ES-I3 (cell line): Measurements from ENCODE around the gene CACNA1A.
"Not testable (repeated sequence)": the region's sequence is repeated elsewhere in the genome, so short reads cannot be mapped to it uniquely, and the experiment has no call there.

ENCODE experiments used
- H3K36me3 ChIP-seq: 2 replicates; pipeline ENCODE4 v1.6.1; 2013; ENCODE audit warnings: mild to moderate bottlenecking, low read length, control low read depth, moderate library complexity; ENCODE audit not compliant: insufficient read depth
- H3K4me1 ChIP-seq: 2 replicates; pipeline ENCODE4 v1.6.1; 2013; ENCODE audit warnings: mild to moderate bottlenecking, control low read depth, low read length; ENCODE audit not compliant: insufficient read depth
- H3K9ac ChIP-seq: 2 replicates; pipeline ENCODE4 v1.6.1; 2013; ENCODE audit warnings: low read depth, mild to moderate bottlenecking, low read length, moderate library complexity
- H3K9me3 ChIP-seq: 2 replicates; pipeline ENCODE4 v1.6.1; 2013; ENCODE audit warnings: mild to moderate bottlenecking, low read length, moderate library complexity; ENCODE audit not compliant: control insufficient read depth, insufficient read depth

CACNA1A gene

DNA sequence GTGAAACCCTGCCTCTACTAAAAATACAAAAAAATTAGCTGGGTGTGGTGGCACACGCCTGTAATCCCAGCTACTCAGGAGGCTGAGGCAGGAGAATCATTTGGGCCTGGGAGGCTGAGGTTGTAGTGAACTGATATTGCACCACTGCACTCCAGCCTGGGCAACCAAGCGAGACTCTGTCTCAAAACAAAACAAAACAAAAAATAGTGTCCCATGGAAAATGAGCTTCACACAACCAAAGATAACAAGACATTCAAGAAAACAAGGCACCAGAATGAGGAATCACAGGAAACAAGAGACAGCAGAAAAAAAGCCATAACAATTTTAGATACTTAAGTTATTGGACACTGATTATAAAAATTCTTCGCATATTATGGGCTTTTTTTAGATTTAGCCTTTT, 80.4 kb downstream of the CACNA1A start:
- not testable (repeated sequence) for H3K36me3 ChIP-seq, H3K9me3 ChIP-seq, H3K9ac ChIP-seq, H3K4me1 ChIP-seq

DNA sequence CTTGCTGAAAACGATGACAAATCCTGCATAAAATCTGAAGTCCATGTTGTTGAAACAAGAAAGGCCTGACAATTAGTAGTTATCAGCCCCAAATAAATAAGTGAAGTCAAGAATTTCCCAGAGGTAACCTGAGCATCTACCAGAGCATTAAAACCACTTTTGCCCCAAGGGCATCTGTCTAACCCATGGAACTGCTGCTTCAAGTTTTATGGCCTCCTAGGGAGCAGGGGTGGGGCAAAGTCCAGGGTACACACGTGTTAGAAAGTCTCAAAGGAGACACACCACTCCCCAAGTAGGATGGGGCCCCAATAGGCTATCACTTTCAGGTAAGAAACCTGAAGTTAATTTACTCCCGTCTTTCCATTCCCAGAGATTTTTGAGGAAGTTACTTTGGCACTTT, 81.1 kb downstream of the CACNA1A start:
- Histone ChIP-seq H3K36me3 (no peaks in the 10 kb centered on the region; the same call in 1 of the 2 replicates), H3K4me1 (no peaks in the 10 kb centered on the region), H3K9me3 (peaks cover 8% of the 10 kb centered on the region), H3K9ac (no peak overlapping the region)

DNA sequence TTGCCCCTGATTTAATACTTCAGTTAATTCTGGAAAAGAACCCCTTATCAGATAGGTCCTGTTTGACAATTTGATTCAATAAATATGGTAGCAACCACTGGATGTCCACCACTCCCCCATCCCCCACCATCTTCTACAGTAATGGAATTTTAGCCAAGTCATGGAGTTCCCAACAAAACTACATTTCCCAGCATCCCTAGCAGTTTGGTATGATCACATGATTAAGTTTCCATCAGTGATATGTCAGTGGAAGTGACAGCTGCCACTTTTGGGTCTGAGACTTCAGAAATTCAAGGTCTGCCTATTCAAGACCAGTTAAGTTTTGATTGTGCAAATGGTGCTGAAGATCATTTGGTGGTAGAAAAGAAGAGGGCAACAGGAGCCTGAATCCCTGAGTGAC, 85.5 kb downstream of the CACNA1A start:
- peaks cover 8% of the 10 kb centered on the region for H3K9me3 ChIP-seq
- no peaks in the 10 kb centered on the region for H3K4me1 ChIP-seq
- H3K9ac ChIP-seq = no peak overlapping the region
- H3K36me3 ChIP-seq = no peaks in the 10 kb centered on the region; the same call in 1 of the 2 replicates

DNA sequence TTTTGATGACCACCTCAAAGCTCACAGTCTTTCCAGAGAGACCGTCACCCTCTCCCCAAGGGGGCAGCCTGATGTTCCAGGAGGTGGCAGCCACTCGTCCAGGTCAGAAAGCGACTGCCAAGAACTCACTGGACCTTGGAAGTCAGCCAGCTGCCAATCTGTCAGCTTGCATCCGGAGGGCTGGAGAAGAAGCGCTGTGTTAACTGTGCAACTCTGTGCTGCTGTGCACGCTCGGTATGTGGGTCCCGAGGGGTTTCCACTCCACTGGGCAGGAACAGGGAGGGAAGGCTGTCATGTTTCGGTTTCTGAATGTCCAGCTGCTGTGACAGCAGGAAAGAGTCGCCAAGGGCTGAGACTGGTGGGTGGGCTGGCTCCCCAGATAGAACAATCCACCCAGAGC, 89.2 kb downstream of the CACNA1A start:
- Histone ChIP-seq H3K9ac (no peak overlapping the region), H3K4me1 (no peaks in the 10 kb centered on the region), H3K9me3 (no peaks in the 10 kb centered on the region), H3K36me3 (no peaks in the 10 kb centered on the region; the same call in 1 of the 2 replicates)

DNA sequence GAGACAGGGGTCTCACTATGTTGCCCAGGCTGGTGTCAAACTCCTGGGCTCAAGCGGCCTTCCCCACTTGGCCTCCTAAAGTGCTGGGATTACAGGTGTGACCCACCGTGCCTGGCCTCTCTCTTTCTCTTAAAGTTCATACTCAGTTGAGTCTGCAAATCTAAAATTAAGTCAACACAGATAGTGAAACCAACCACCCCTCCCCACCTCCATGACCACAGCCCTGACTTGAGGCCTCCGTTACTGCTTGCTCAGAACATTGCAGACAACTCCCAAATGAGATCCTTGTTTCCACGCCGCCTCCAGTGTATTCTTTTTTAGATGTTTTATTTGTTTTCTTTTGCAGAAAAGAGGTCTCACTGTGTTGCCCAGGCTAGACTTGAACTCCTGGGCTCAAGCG, 94.4 kb downstream of the CACNA1A start:
- Histone ChIP-seq H3K9ac (no peak overlapping the region), H3K9me3 (no peaks in the 10 kb centered on the region), H3K36me3 (no peaks in the 10 kb centered on the region), H3K4me1 (no peaks in the 10 kb centered on the region)

DNA sequence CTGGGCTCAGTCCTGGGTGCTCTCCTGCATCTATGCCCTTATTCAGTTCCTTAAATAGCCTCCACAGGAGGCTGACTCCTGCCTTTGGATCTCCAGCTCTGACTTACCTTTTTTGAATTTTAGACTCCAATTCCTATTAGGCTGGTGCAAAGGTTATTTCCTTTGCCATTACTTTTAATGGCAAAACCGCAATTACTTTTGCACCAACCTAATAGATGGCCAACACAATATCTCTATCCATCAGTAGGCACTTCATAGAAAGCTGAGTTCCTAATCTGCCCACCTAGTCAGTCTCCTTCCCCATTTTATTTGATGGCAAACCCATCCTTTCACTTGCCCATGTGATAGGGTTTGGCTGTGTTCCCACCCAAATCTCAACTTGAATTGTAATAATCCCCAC, 95.3 kb downstream of the CACNA1A start:
- Histone ChIP-seq H3K4me1 (no peaks in the 10 kb centered on the region), H3K36me3 (no peaks in the 10 kb centered on the region), H3K9me3 (no peaks in the 10 kb centered on the region), H3K9ac (no peak overlapping the region)

DNA sequence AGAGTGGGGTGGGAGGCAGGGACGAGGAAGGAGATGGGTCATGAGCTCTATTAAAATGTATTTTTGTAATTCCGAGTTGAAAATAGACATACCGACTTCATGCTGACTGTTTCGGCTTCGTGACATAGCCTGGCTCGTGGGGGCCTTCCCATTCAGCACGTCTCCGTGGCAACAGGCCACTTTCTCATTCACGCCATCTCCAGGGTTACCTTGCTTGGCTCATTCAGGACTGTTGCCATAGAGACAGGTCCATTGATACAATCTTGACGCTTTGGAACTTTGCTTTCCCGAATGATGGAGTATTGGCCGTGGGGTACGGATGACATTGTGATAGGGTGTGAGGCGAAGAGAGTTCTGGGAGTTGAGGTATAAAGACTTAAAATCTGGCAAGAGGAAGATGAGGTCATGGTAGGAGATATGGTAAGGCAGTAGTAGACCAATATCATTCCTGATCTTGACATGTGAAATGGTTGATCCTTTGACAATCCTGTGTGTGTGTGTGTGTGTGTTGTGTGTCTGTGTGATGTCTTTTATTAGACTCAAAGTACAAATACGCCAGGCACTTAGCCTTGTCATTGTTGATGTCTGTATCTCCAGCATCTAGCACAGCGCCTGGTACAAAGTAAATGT, 97.3 kb downstream of the CACNA1A start:
- H3K9ac ChIP-seq = no peak overlapping the region
- no peaks in the 10 kb centered on the region for H3K9me3 ChIP-seq

DNA sequence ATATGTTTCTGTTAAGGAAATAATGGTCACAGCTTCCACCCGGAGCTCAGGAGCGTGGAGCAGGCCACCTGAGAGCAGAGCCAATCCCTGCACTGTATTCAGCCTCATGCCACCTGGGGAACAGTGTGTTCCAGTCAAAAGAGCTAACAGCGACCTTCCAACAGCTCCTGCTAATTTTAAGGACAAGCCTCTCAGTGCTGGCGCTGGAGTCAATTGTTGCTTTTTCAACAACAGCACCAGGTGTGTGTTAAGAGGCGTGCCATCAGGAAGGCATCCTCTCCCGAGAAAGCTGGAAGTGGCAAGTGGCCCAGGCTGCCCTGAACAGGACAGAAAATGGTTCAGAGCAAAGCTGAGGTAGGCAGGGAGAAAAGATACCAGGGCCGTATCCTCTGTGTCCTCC, 102.0 kb downstream of the CACNA1A start:
- H3K4me1 ChIP-seq = peaks cover 2% of the 10 kb centered on the region; the same call in 1 of the 2 replicates
- no peaks in the 10 kb centered on the region for H3K9me3 ChIP-seq
- no peak overlapping the region for H3K9ac ChIP-seq
- H3K36me3 ChIP-seq = no peaks in the 10 kb centered on the region

More for the DNA sequence above, 97.3 kb downstream of the CACNA1A start:
- Histone ChIP-seq H3K4me1 (no peaks in the 10 kb centered on the region), H3K36me3 (no peaks in the 10 kb centered on the region)

DNA sequence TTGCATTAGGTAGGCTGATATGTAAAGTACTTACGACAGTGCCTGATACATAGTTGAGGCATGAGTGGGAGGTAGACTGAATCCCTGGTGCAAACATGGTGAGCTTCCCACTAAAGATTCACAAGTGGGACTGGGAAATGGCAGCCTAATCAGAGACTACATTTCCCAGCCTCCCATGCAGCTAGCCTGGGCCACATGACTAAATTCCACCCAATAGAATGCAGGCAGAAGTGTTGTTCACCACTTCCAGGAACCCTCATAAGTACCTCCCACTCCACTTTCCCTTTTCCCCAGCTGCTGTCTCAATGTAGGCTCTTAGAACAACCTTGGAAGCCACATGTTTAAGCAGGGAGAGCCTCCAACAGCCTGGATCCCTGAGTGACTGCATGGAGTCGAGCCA, 104.9 kb downstream of the CACNA1A start:
- Histone ChIP-seq H3K9me3 (no peaks in the 10 kb centered on the region), H3K9ac (no peak overlapping the region)

DNA sequence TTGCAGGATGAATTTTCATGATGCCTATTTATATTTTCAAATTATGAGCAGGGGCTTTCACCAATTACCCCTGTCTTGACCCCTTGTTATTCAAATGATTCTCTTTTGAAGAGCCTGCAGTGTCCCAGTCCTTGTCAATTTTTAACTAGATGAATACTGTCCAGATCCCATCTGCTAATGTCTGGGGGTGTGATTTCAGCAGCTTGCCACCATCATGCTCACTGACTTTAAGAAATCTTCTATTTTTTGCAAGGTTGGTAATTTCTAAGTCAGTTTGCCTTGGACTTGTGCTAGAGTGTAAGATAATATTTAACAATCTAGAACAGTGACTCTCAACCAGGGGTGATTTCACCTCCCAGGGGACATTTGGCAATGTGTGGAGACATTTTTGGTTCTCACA, 106.0 kb downstream of the CACNA1A start:
- H3K36me3 ChIP-seq = no peaks in the 10 kb centered on the region
- no peak overlapping the region for H3K9ac ChIP-seq
- peaks cover 12% of the 10 kb centered on the region for H3K4me1 ChIP-seq
- no peaks in the 10 kb centered on the region for H3K9me3 ChIP-seq

More for the DNA sequence above, 104.9 kb downstream of the CACNA1A start:
- Histone ChIP-seq H3K4me1 (peaks cover 8% of the 10 kb centered on the region), H3K36me3 (no peaks in the 10 kb centered on the region)

DNA sequence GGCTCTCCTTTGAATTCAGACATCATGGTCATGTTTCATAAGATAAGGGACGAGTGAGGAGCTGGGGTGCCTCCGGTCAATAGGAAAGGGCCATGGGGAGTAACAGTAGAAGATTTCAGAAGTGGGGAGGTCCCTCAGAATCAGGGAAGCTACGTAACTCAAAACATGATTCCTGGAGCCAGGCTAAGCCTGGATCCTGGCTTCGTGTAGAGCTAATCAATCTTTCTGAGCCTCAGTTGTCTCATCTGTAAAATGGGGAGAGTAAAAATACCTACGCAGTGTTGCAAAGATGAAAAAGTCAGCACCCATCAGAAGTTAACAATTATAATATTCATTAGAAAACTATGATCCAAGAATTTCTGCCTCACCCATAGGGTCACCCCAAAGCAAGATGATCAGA, 106.5 kb downstream of the CACNA1A start:
- H3K4me1 ChIP-seq = peaks cover 12% of the 10 kb centered on the region
- H3K36me3 ChIP-seq = no peaks in the 10 kb centered on the region
- no peaks in the 10 kb centered on the region for H3K9me3 ChIP-seq
- no peak overlapping the region for H3K9ac ChIP-seq

DNA sequence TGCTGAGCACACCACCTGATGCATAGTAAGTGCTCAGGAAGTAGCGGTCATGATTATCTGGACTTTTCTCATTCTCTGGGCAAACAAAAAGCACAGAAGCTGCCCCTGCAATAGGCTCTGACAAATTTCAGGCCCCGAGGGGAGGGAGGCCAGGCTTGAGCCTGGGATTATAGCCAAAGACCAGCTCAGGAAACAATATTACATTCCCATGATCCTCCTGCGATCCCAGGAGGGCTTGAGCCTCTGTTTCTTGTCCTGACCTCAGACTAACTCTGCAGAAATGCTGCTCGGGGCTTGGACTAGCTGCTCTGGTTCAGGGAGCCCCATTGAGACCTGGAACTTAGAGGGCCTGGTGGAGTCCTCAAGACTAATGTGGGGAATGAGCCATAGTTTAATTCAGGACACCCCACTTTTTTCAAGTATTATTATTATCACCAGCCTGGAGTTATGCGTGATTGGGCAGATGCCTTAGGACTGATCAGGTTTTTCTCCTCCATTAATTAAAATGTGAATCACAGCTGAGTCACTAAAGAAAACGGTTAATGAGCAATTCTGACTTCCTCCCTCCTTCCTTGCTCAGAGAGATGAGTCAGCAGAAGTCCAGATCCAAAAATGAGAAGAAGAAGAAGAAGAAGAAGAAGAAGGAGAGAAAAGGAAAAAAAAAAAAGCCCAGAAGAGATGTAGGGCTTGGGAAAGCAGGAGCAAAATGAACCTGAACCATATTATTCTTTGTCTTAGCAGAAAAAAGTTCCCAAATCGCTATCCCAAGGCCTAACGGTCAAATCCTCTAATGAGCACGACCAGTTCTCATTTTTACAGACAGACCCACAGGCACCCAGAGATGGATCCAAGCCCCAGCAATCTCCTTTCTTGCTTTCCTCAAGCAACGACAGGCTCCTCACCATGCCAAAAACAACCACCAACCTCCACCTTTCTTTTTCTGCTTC, 107.2 kb downstream of the CACNA1A start:
- Histone ChIP-seq H3K9ac (no peak overlapping the region), H3K9me3 (no peaks in the 10 kb centered on the region), H3K4me1 (peaks cover 12% of the 10 kb centered on the region), H3K36me3 (no peaks in the 10 kb centered on the region)

DNA sequence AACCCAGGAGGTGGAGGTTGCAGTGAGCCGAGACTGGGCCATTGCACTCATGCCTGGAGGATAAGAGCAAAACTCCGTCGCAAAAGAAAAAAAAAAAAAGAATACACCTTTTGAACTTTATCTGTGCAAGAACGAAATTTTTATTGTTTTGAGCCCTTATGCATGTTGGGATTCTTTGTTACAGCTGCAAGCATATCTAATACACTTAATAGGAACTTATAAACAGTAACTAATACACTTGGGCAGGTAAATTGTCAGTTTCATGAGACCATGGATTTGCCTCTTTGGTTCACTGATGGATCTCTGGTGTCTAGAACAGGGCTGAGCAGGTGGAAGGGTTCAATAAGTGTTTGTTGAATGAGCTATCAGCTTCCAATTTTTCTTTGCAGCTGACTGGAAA, 108.1 kb downstream of the CACNA1A start:
- H3K4me1 ChIP-seq = peaks cover 12% of the 10 kb centered on the region
- H3K9ac ChIP-seq = no peak overlapping the region
- H3K36me3 ChIP-seq = no peaks in the 10 kb centered on the region
- no peaks in the 10 kb centered on the region for H3K9me3 ChIP-seq

DNA sequence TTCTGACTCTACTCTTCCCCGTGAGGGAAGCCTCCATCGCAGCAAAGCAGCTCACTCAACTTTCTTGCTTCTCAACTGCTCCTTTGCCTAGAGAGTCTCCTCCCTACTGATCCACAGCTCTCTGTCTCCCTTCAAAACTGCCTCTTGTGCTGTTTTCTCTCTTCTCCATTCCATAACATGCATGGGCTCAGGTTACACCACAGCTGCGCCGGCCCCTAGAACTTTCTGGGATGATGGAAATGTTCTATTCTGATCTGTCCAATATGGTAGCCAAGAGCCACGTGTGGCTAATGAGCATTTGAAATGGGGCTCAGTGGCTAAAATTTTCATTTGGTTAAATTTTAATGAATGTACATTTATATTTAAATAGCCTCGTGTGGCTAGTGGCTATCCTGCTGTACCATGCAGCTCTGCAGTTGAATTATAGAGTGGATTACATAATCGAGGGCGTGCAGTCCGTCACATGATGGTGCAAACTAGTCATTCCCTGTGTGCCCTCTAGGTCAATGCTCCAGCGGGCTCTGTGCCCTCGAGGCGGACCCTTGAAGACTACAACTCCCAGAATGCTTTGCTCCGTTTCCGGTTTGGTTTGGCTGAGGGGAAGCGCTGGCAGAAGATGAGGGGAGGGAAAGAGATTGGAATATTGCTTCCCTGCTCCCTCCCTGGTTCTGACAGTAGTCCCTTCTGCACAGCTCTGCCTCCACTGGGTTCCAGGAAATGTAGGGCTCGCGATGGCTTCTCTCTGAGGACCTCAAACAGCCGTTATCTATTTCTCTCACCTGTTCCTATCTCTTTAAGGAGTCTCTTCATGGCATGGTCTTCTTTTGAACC, 109.8 kb downstream of the CACNA1A start:
- no peaks in the 10 kb centered on the region for H3K36me3 ChIP-seq
- H3K9ac ChIP-seq = no peak overlapping the region; the same call in 1 of the 2 replicates
- no peaks in the 10 kb centered on the region for H3K9me3 ChIP-seq
- peaks cover 12% of the 10 kb centered on the region for H3K4me1 ChIP-seq
